KMS-11 (cell line): ENCODE data around the gene AP4S1.

ENCODE experiments used
- H2AFZ ChIP-seq: fragments of 200-600 bp; sonication (generic); 2 replicates; pipeline ENCODE4 v1.6.1; 2016; ENCODE audit warnings: antibody characterized with exemption, mixed run types, low read depth
- H3K27ac ChIP-seq: fragments of 200-600 bp; sonication (generic); 2 replicates; pipeline ENCODE4 v1.6.1; 2016; ENCODE audit warnings: mild to moderate bottlenecking, mixed run types
- H3K27me3 ChIP-seq: fragments of 200-600 bp; sonication (generic); 2 replicates; pipeline ENCODE4 v1.6.1; 2017; ENCODE audit warnings: mild to moderate bottlenecking, low read depth, mixed run types, moderate library complexity; ENCODE audit not compliant: insufficient read depth
- H3K36me3 ChIP-seq: fragments of 200-600 bp; sonication (generic); 2 replicates; pipeline ENCODE4 v1.6.1; 2017; ENCODE audit warnings: mild to moderate bottlenecking, mixed run types; ENCODE audit not compliant: insufficient read depth
- H3K4me1 ChIP-seq: fragments of 200-600 bp; sonication (generic); 2 replicates; pipeline ENCODE4 v1.6.1; 2016; ENCODE audit warnings: mild to moderate bottlenecking, low read depth, mixed run types; ENCODE audit not compliant: poor library complexity, severe bottlenecking
- H3K4me2 ChIP-seq: fragments of 200-600 bp; sonication (generic); 2 replicates; pipeline ENCODE4 v1.7.0; 2016; ENCODE audit warnings: mild to moderate bottlenecking, mixed run types
- H3K4me3 ChIP-seq: fragments of 200-600 bp; sonication (generic); IDR thresholded peaks from 2 replicates; pipeline ENCODE4 v1.6.1; 2017; ENCODE audit warnings: low read depth, low read length, mixed read lengths; ENCODE audit not compliant: insufficient read depth
- H3K79me2 ChIP-seq: fragments of 200-600 bp; sonication (generic); 2 replicates; pipeline ENCODE4 v1.6.1; 2016; ENCODE audit warnings: low read depth, mixed run types; ENCODE audit not compliant: insufficient read depth
- H3K9ac ChIP-seq: fragments of 200-600 bp; sonication (generic); 2 replicates; pipeline ENCODE4 v1.6.1; 2016; ENCODE audit warnings: mild to moderate bottlenecking, mixed run types
- H4K20me1 ChIP-seq: fragments of 200-600 bp; sonication (generic); 2 replicates; pipeline ENCODE4 v1.6.1; 2016; ENCODE audit warnings: mild to moderate bottlenecking, mixed run types; ENCODE audit not compliant: insufficient read depth
- CTCF ChIP-seq: fragments of 200-600 bp; sonication (generic); conservative IDR thresholded peaks from 2 replicates; pipeline ENCODE4 v1.6.1; 2017; ENCODE audit warnings: low read depth, mild to moderate bottlenecking, antibody characterized with exemption, low read length, moderate library complexity, mixed read lengths

The AP4S1 gene

GRCh38 chr14:30982533-30982932, 42.9 kb upstream of the AP4S1 start:
- H3K4me3 ChIP-seq, result no peak overlapping the region

GRCh38 chr14:30983858-30984257, 41.6 kb upstream of the AP4S1 start:
- Histone ChIP-seq H3K36me3 (no peaks in the 10 kb centered on the region), H3K4me2 (no peak overlapping the region), H2AFZ (no peak overlapping the region), H3K79me2 (peaks cover 15% of the 10 kb centered on the region; the same call in 1 of the 2 replicates), H3K27me3 (no peaks in the 10 kb centered on the region), H4K20me1 (no peaks in the 10 kb centered on the region), H3K9ac (no peak overlapping the region), H3K4me3 (no peak overlapping the region), H3K27ac (no peak overlapping the region), H3K4me1 (no peaks in the 10 kb centered on the region)
- TF ChIP-seq CTCF, result no peak

More at GRCh38 chr14:30982533-30982932, 42.9 kb upstream of the AP4S1 start:
- Histone ChIP-seq H3K79me2 (peaks cover 24% of the 10 kb centered on the region; the same call in 1 of the 2 replicates), H3K36me3 (no peaks in the 10 kb centered on the region), H2AFZ (no peak overlapping the region), H3K27me3 (no peaks in the 10 kb centered on the region), H3K9ac (no peak overlapping the region), H4K20me1 (no peaks in the 10 kb centered on the region), H3K4me2 (no peak overlapping the region), H3K27ac (no peak overlapping the region), H3K4me1 (no peaks in the 10 kb centered on the region)
- no peak for TF ChIP-seq CTCF

- Histone ChIP-seq H3K79me2 (peaks cover 20% of the 10 kb centered on the region; the same call in 1 of the 2 replicates), H3K36me3 (no peaks in the 10 kb centered on the region), H3K4me3 (no peak overlapping the region), H3K4me2 (no peak overlapping the region), H3K9ac (no peak overlapping the region), H2AFZ (no peak overlapping the region), H3K27ac (no peak overlapping the region), H4K20me1 (no peaks in the 10 kb centered on the region), H3K4me1 (no peaks in the 10 kb centered on the region), H3K27me3 (no peaks in the 10 kb centered on the region)
- no peak for TF ChIP-seq CTCF
Measured at GRCh38 chr14:30985796-30986195, 39.7 kb upstream of the AP4S1 start.

GRCh38 chr14:30988509-30988908, 36.9 kb upstream of the AP4S1 start:
- Histone ChIP-seq H2AFZ (no peak overlapping the region), H3K36me3 (no peaks in the 10 kb centered on the region), H3K4me3 (no peak overlapping the region), H3K79me2 (peaks cover 24% of the 10 kb centered on the region; the same call in 1 of the 2 replicates), H3K4me2 (no peak overlapping the region), H4K20me1 (no peaks in the 10 kb centered on the region), H3K4me1 (no peaks in the 10 kb centered on the region), H3K27me3 (no peaks in the 10 kb centered on the region), H3K9ac (no peak overlapping the region), H3K27ac (no peak overlapping the region)
- TF ChIP-seq CTCF, result no peak
